ENCODE results near the gene EIF2B1.

- no peak for TF ChIP-seq ZNF274 (IDR thresholded peaks at IDR 0.05; ENCODE audit: low read depth, low read length)
- no peak for TF ChIP-seq YY1 (IDR thresholded peaks at IDR 0.05; ENCODE audit: insufficient read depth, insufficient read length)
Observed at GRCh38 chr12:123656392-123656791, 22.9 kb upstream of the EIF2B1 start.

Measured in NT2/D1 (cell line).